Testis (tissue), 3 donors: Measurements from ENCODE around the gene ESRRB. TPM values are rescaled to one million over a fixed set of nuclear protein-coding genes. Genes with fewer than 3 reads are reported as not detected.

ENCODE experiments used
- DNase-seq: peaks from one replicate; pipeline ENCODE4 v3.0.0-alpha.2; 2019
- H3K27ac ChIP-seq, 2 donors: fragments of 200-600 bp; sonication (generic); one replicate each; pipeline ENCODE4 v1.5.1; 2019
- H3K27me3 ChIP-seq: fragments of 200-600 bp; sonication (generic); one replicate; pipeline ENCODE4 v1.5.1; 2019
- H3K36me3 ChIP-seq: fragments of 200-600 bp; sonication (generic); one replicate; pipeline ENCODE4 v1.5.1; 2017; ENCODE audit warnings: low read depth; ENCODE audit errors: missing control alignments
- H3K4me1 ChIP-seq: fragments of 200-600 bp; sonication (generic); one replicate; pipeline ENCODE4 v1.5.1; 2019
- H3K4me3 ChIP-seq, 2 donors: fragments of 200-600 bp; sonication (generic); one replicate each; pipeline ENCODE4 v1.5.1; 2017 to 2019
- H3K9me3 ChIP-seq: fragments of 200-600 bp; sonication (generic); one replicate; pipeline ENCODE4 v1.5.1; 2017
- POLR2A ChIP-seq: fragments of 450-650 bp; IDR thresholded peaks from one replicate; pipeline ENCODE4 v1.6.1; 2017; ENCODE audit warnings: antibody characterized with exemption, mild to moderate bottlenecking, moderate library complexity
- WGBS, 2 donors: methylation state at CpG; one replicate each; pipeline ENCODE4 v1.1.5; 2018; 5-methylcytosine and 5-hydroxymethylcytosine counted together
- intact Hi-C: fragments of 100-400 bp; cut with DNase I; formaldehyde crosslinking; loops from one replicate; pipeline ENCODE4 v1.15.1; 2023; ENCODE audit warnings: low total_unique reads
- polyA plus RNA-seq: library from polyadenylated mRNA; stranded (reverse); fragments of 350-450 nt; fragmentation: Illumina TruSeq; extraction: RNeasy Lipid Tissue Mini Kit (QIAGEN cat#74804); gene quantifications from one replicate; pipeline ENCODE4 v1.2.3, GENCODE V29; 2014; ENCODE audit warnings: low read depth, low replicate concordance; ENCODE audit not compliant: insufficient read depth
- total RNA-seq, 2 donors: library from RNA; depleted of rRNA; stranded (reverse); fragments of >200 nt; gene quantifications; one replicate each; pipeline ENCODE4 v1.2.3, GENCODE V29; 2016
- TF ChIP-seq, protein P1 (sequence below), 3 experiments: fragments of 450-650 bp in 2 of 3; fragments of 200-600 bp in 1 of 3; sonication (generic) in 1 of 3; IDR thresholded peaks; one replicate each; pipeline ENCODE4 v1.5.1; 2016 to 2019; ENCODE audit warnings: antibody characterized with exemption in 3 of 3, mild to moderate bottlenecking in 2 of 3, moderate library complexity in 1 of 3

The ESRRB gene
- total and polyA plus RNA-seq, 3 donors from 2014 or later = 2.5 to 3.3 (median 2.8) TPM

- intact Hi-C loops = no loop called here
- Histone ChIP-seq H3K9me3 (no peaks in the 10 kb centered on the region), H3K4me1 (no peaks in the 10 kb centered on the region), H3K36me3 (no peaks in the 10 kb centered on the region), H3K27me3 (no peaks in the 10 kb centered on the region), H3K27ac (no peak overlapping the region), H3K4me3 (no peak overlapping the region)
- no peak for TF ChIP-seq POLR2A
- TF ChIP-seq, protein P1, sequence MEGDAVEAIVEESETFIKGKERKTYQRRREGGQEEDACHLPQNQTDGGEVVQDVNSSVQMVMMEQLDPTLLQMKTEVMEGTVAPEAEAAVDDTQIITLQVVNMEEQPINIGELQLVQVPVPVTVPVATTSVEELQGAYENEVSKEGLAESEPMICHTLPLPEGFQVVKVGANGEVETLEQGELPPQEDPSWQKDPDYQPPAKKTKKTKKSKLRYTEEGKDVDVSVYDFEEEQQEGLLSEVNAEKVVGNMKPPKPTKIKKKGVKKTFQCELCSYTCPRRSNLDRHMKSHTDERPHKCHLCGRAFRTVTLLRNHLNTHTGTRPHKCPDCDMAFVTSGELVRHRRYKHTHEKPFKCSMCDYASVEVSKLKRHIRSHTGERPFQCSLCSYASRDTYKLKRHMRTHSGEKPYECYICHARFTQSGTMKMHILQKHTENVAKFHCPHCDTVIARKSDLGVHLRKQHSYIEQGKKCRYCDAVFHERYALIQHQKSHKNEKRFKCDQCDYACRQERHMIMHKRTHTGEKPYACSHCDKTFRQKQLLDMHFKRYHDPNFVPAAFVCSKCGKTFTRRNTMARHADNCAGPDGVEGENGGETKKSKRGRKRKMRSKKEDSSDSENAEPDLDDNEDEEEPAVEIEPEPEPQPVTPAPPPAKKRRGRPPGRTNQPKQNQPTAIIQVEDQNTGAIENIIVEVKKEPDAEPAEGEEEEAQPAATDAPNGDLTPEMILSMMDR (IDR thresholded peaks at IDR 0.05) = no peak
- DNase-seq = no peak
- WGBS, 2 donors = 87% methylated on average over 3 of the region's 3 CpGs
Observed at GRCh38 chr14:76419399-76419798, 43.5 kb downstream of the ESRRB start.

GRCh38 chr14:76420827-76421226, 44.9 kb downstream of the ESRRB start:
- no peak for DNase-seq
- WGBS, 2 donors = 42 to 64% methylated on average over 3 to 4 of the region's 4 CpGs

DNA sequence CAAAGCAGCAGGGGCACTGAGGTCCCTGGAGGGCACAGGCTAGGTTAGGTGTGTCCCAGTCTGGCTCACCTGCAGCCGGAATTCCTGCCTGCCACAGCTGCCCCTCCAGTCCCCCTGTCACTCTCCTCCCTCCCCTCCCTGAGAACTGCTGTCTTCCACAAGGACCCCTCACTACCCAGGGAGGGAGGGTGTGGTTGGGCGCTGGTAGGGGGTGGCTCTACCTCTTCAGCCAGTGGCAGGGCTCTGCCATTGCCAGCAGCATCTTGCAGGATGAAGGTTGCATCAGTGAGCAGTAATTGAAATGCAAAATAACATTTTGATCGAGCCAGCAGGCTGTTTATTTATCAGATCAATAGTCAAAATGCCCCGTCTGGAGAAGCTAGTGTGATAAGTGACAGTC, 45.7 kb downstream of the ESRRB start:
- TF ChIP-seq POLR2A = no peak
- TF ChIP-seq, protein P1 (IDR thresholded peaks at IDR 0.05) = no peak
- intact Hi-C loops = no loop called here
- Histone ChIP-seq H3K27ac (no peak overlapping the region), H3K9me3 (no peaks in the 10 kb centered on the region), H3K4me3 (no peak overlapping the region), H3K36me3 (no peaks in the 10 kb centered on the region), H3K27me3 (no peaks in the 10 kb centered on the region), H3K4me1 (no peaks in the 10 kb centered on the region)
- 82 to 83% methylated on average over 4 of the region's 4 CpGs for WGBS, 2 donors
- DNase-seq = no peak

More at GRCh38 chr14:76420827-76421226, 44.9 kb downstream of the ESRRB start:
- no peaks in the 10 kb centered on the region for H3K9me3 ChIP-seq
- no peaks in the 10 kb centered on the region for H3K27me3 ChIP-seq
- H3K4me1 ChIP-seq = no peaks in the 10 kb centered on the region
- intact Hi-C loops = no loop called here
- TF ChIP-seq, protein P1 (IDR thresholded peaks at IDR 0.05) = no peak
- H3K27ac ChIP-seq = no peak overlapping the region
- no peaks in the 10 kb centered on the region for H3K36me3 ChIP-seq
- H3K4me3 ChIP-seq = no peak overlapping the region

DNA sequence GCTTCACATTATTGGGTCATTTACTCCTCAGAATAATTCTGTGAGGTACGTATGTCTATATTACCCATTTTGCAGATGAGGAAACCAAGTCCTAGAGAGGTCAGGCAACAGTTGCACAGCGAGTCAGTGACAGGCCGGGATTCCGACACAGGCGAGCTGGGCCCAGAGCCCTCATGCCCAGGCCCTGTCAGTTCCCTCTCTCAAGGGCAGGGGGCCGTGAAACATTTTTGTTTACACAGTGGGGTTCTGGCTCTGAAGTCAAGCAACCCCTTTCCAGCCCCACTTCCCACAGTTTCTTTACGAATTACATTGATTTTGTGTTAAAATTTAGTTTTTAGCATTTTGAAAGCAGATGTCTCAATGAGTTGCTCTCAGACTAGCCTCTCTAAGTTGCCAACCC, 46.7 kb downstream of the ESRRB start:
- Histone ChIP-seq H3K27me3 (no peaks in the 10 kb centered on the region), H3K27ac (no peak overlapping the region), H3K4me3 (no peak overlapping the region), H3K36me3 (no peaks in the 10 kb centered on the region), H3K4me1 (no peaks in the 10 kb centered on the region), H3K9me3 (no peaks in the 10 kb centered on the region)
- TF ChIP-seq POLR2A = no peak
- TF ChIP-seq, protein P1 (IDR thresholded peaks at IDR 0.05) = no peak
- WGBS, 2 donors = 89 to 94% methylated on average over 7 of the region's 7 CpGs
- no peak for DNase-seq
- intact Hi-C loops = no loop called here

GRCh38 chr14:76423534-76423933, 47.6 kb downstream of the ESRRB start:
- intact Hi-C loops = no loop called here
- DNase-seq = no peak
- Histone ChIP-seq H3K9me3 (no peaks in the 10 kb centered on the region), H3K4me1 (no peaks in the 10 kb centered on the region), H3K4me3 (no peak overlapping the region), H3K36me3 (no peaks in the 10 kb centered on the region), H3K27ac (no peak overlapping the region), H3K27me3 (no peaks in the 10 kb centered on the region)
- TF ChIP-seq, protein P1 (IDR thresholded peaks at IDR 0.05) = no peak
- TF ChIP-seq POLR2A = no peak
- 96 to 97% methylated on average over 5 of the region's 5 CpGs for WGBS, 2 donors
